HCT116 (cell line): ENCODE data around the gene RGMB. TPM values are rescaled to one million over a fixed set of nuclear protein-coding genes. Genes with fewer than 3 reads are reported as not detected.

Source experiments
- ATAC-seq: fragments of 200-7000 bp; cut with Tn5 transposase; 2 replicates; pipeline ENCODE4 v1.9.1; 2020; ENCODE audit warnings: mild to moderate bottlenecking, moderate library complexity
- BruUV-seq: library from RNA; stranded (reverse); fragments of 400-500 nt; replicated peaks from 2 replicates; lab custom pipeline; 2021; lab: Mats Ljungman, UMichigan
- CTCF ChIA-PET: fragments of 300-600 bp; sonication (Branson Sonifier 250); formaldehyde crosslinking; loops from one replicate; lab custom pipeline; 2021; ENCODE audit warnings: antibody characterized with exemption; lab: Charles Lee
- POLR2A ChIA-PET: fragments of 300-600, 350-600 bp; sonication (Branson Sonifier 250); formaldehyde crosslinking; loops from one replicate; lab custom pipeline; 2021; ENCODE audit warnings: antibody characterized with exemption; lab: Charles Lee
- RAD21 ChIA-PET, 2 experiments: fragments of 300-600 bp; sonication (Branson Sonifier 250); formaldehyde crosslinking; loops; one replicate each; lab custom pipeline; 2023; ENCODE audit warnings: low total read pairs in 2 of 2; ENCODE audit not compliant: uncharacterized antibody in 2 of 2, unreplicated experiment in 2 of 2, low non-redundant PET in 1 of 2; lab: Charles Lee
- DNase-seq: peaks from one replicate; pipeline ENCODE4 v3.0.0-alpha.2; 2010; ENCODE audit warnings: low read depth, low spot score
- H2AFZ ChIP-seq: fragments of 200-600 bp; shearing (Covaris generic), sonication (generic); 2 replicates; pipeline ENCODE4 v1.6.1; 2017; ENCODE audit warnings: low read depth, mixed run types, mixed read lengths, antibody characterized with exemption, low read length; ENCODE audit not compliant: poor library complexity, severe bottlenecking
- H3K27ac ChIP-seq: 2 replicates; pipeline ENCODE4 v1.5.1; 2012; ENCODE audit warnings: low read depth, low read length
- H3K27me3 ChIP-seq: fragments of 200-600 bp; sonication (generic); 2 replicates; pipeline ENCODE4 v1.6.1; 2016; ENCODE audit warnings: mixed run types, low read length, mixed read lengths; ENCODE audit not compliant: insufficient read depth
- H3K36me3 ChIP-seq, 2 experiments: fragments of 200-500 bp in 1 of 2; fragments of 200-600 bp in 1 of 2; sonication (Bioruptor generic) in 1 of 2; sonication (generic) in 1 of 2; 2 replicates each; pipeline versions ENCODE4 v1.5.1 to v1.6.1; 2014 to 2016; ENCODE audit warnings: low read length in 2 of 2, inconsistent platforms in 1 of 2, mixed read lengths in 1 of 2, mixed run types in 1 of 2; ENCODE audit not compliant: insufficient read depth in 2 of 2, control insufficient read depth in 1 of 2
- H3K4me1 ChIP-seq, 2 experiments: fragments of 200-600 bp in 1 of 2; sonication (generic) in 1 of 2; 2 replicates each; pipeline versions ENCODE4 v1.5.1 to v1.6.1; 2012 to 2017; ENCODE audit warnings: low read length in 2 of 2, inconsistent platforms in 1 of 2, mild to moderate bottlenecking in 1 of 2, mixed read lengths in 1 of 2, mixed run types in 1 of 2, moderate library complexity in 1 of 2; ENCODE audit not compliant: insufficient read depth in 2 of 2, control insufficient read depth in 1 of 2
- H3K4me2 ChIP-seq: fragments of 200-600 bp; sonication (generic); 2 replicates; pipeline ENCODE4 v1.6.1; 2017; ENCODE audit warnings: mixed run types, low read length, mixed read lengths
- H3K4me3 ChIP-seq, 2 experiments: fragments of 200-600 bp in 1 of 2; sonication (generic) in 1 of 2; replicated peaks in 1 of 2; 2 replicates each; pipeline ENCODE4 v1.5.1; 2011 to 2016; ENCODE audit warnings: low read length in 2 of 2, control low read depth in 1 of 2, low read depth in 1 of 2, mild to moderate bottlenecking in 1 of 2, mixed read lengths in 1 of 2, mixed run types in 1 of 2
- H3K79me2 ChIP-seq: fragments of 200-600 bp; sonication (generic); 2 replicates; pipeline ENCODE4 v1.6.1; 2017; ENCODE audit warnings: mild to moderate bottlenecking, mixed run types, low read length, moderate library complexity, mixed read lengths; ENCODE audit not compliant: insufficient read depth
- H3K9ac ChIP-seq: fragments of 200-600 bp; sonication (generic); 2 replicates; pipeline ENCODE4 v1.6.1; 2016; ENCODE audit warnings: low read length, mixed read lengths
- H3K9me2 ChIP-seq: fragments of 200-600 bp; sonication (generic), shearing (Covaris generic); 2 replicates; pipeline ENCODE4 v1.6.1; 2017; ENCODE audit warnings: mixed run types, mild to moderate bottlenecking, moderate library complexity; ENCODE audit not compliant: insufficient read depth
- H3K9me3 ChIP-seq, 2 experiments: fragments of 200-500 bp in 1 of 2; fragments of 200-600 bp in 1 of 2; sonication (Bioruptor generic) in 1 of 2; sonication (generic) in 1 of 2; 2 replicates each; pipeline ENCODE4 v1.6.1; 2014 to 2017; ENCODE audit warnings: low read length in 2 of 2, mixed read lengths in 2 of 2, inconsistent platforms in 1 of 2, low read depth in 1 of 2, mild to moderate bottlenecking in 1 of 2, mixed run types in 1 of 2, moderate library complexity in 1 of 2; ENCODE audit not compliant: control insufficient read depth in 1 of 2, insufficient read depth in 1 of 2
- H4K20me1 ChIP-seq: fragments of 200-600 bp; sonication (generic), shearing (Covaris generic); 2 replicates; pipeline ENCODE4 v1.6.1; 2017; ENCODE audit warnings: mixed run types, mild to moderate bottlenecking, moderate library complexity; ENCODE audit not compliant: insufficient read depth
- CBX3 ChIP-seq: IDR thresholded peaks from 2 replicates; pipeline ENCODE4 v1.6.1; 2012; ENCODE audit warnings: low read depth
- CTCF ChIP-seq, 3 experiments: fragments of 200-600 bp in 1 of 3; sonication (generic) in 1 of 3; IDR thresholded peaks in 2 of 3; conservative IDR thresholded peaks in 1 of 3; 2 replicates each; pipeline ENCODE4 v1.5.1; 2012 to 2017; ENCODE audit warnings: low read depth in 2 of 3, low read length in 2 of 3, antibody characterized with exemption in 1 of 3, borderline replicate concordance in 1 of 3, control low read depth in 1 of 3, mild to moderate bottlenecking in 1 of 3, mixed read lengths in 1 of 3, mixed run types in 1 of 3, moderate library complexity in 1 of 3; ENCODE audit not compliant: insufficient read depth in 1 of 3
- EGR1 ChIP-seq: IDR thresholded peaks from 2 replicates; pipeline ENCODE4 v1.6.1; 2012; ENCODE audit warnings: low read depth
- EZH2phosphoT487 ChIP-seq: fragments of 200-600 bp; IDR thresholded peaks from 2 replicates; pipeline ENCODE4 v1.6.1; 2018; ENCODE audit warnings: antibody characterized with exemption, borderline replicate concordance
- FOSL1 ChIP-seq: IDR thresholded peaks from 2 replicates; pipeline ENCODE4 v1.6.1; 2012; ENCODE audit warnings: low read depth
- JUND ChIP-seq: IDR thresholded peaks from 2 replicates; pipeline ENCODE4 v1.6.1; 2012
- MAX ChIP-seq: IDR thresholded peaks from 2 replicates; pipeline ENCODE4 v1.6.1; 2012
- POLR2A ChIP-seq: IDR thresholded peaks from 2 replicates; pipeline ENCODE4 v1.7.0; 2011; ENCODE audit warnings: borderline replicate concordance; ENCODE audit not compliant: insufficient read depth, insufficient read length; ENCODE audit errors: extremely low read depth
- SIN3A ChIP-seq: IDR thresholded peaks from 2 replicates; pipeline ENCODE4 v1.6.1; 2012; ENCODE audit warnings: low read depth
- SP1 ChIP-seq: IDR thresholded peaks from 2 replicates; pipeline ENCODE4 v1.6.1; 2012; ENCODE audit warnings: low read depth
- YY1 ChIP-seq: IDR thresholded peaks from 2 replicates; pipeline ENCODE4 v1.6.1; 2011; ENCODE audit warnings: low read length, low read depth, moderate library complexity, mild to moderate bottlenecking; ENCODE audit not compliant: insufficient replicate concordance; ENCODE audit errors: extremely low read depth
- ZBTB33 ChIP-seq: IDR thresholded peaks from 2 replicates; pipeline ENCODE4 v1.6.1; 2011; ENCODE audit warnings: mild to moderate bottlenecking, low read length, moderate library complexity; ENCODE audit not compliant: insufficient replicate concordance; ENCODE audit errors: extremely low read depth
- intact Hi-C: fragments of 100-400 bp; cut with micrococcal nuclease; formaldehyde crosslinking; loops from 2 replicates; pipeline ENCODE4 v1.10.0; 2022
- total RNA-seq: library from RNA; stranded (reverse); gene quantifications from one replicate; pipeline ENCODE4 v1.2.1, GENCODE V29; 2021; ENCODE audit not compliant: unreplicated experiment
- TF ChIP-seq, protein P1 (sequence below): IDR thresholded peaks from 2 replicates; pipeline ENCODE4 v1.6.1; 2012

Gene RGMB
- total RNA-seq, 1 experiment from 2014 or later: 18.3 TPM

DNA sequence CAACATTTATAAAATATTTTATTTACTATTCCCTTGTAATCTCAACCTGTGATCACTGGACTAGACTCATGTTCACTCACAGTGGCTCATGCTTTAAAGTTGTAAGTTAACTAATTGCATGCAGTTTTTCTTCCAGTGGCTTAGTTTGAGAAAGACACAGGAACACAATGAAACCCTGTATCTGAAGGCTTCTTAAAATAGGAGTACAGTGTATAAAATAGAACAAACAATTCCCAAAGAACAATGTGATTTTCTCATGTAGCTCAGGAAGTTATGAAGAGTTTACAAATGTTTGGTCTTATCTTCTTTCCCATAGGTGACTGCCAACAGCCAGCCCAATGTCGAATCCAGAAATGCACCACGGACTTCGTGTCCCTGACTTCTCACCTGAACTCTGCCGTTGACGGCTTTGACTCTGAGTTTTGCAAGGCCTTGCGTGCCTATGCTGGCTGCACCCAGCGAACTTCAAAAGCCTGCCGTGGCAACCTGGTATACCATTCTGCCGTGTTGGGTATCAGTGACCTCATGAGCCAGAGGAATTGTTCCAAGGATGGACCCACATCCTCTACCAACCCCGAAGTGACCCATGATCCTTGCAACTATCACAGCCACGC, 5.9 kb downstream of the RGMB start:
- ChIA-PET CTCF (interaction anchor here (2.1 kb wide), 1 partner anchor 10 kb away, joined by 6 read pairs; no protein-coding TSS in a partner anchor), RAD21 (no interaction called here), POLR2A (no interaction called here)
- Histone ChIP-seq H3K79me2 (peaks cover 95% of the 10 kb centered on the region), H3K36me3 (peaks cover 0 to 8% of the 10 kb centered on the region in 2 experiments; a peak in 2 of 4 replicates), H3K27ac (no peak overlapping the region), H4K20me1 (peaks cover 6% of the 10 kb centered on the region; the same call in 1 of the 2 replicates), H3K4me3 (no peak overlapping the region), H3K4me1 (peaks cover 6 to 11% of the 10 kb centered on the region in 2 experiments; a peak in 3 of 4 replicates), H3K4me2 (no peak overlapping the region), H2AFZ (no peak overlapping the region), H3K9me2 (no peaks in the 10 kb centered on the region), H3K27me3 (no peaks in the 10 kb centered on the region), H3K9ac (no peak overlapping the region), H3K9me3 (no peaks in the 10 kb centered on the region)
- DNase-seq: no peak
- BruUV-seq: no TSS peak
- ATAC-seq: no peak
- TF ChIP-seq FOSL1 (no peak), JUND (no peak), CBX3 (no peak), EZH2phosphoT487 (no peak), SIN3A (no peak), SP1 (no peak)
- TF ChIP-seq, protein P1, sequence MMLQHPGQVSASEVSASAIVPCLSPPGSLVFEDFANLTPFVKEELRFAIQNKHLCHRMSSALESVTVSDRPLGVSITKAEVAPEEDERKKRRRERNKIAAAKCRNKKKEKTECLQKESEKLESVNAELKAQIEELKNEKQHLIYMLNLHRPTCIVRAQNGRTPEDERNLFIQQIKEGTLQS: no peak
- intact Hi-C loops: no loop called here

DNA sequence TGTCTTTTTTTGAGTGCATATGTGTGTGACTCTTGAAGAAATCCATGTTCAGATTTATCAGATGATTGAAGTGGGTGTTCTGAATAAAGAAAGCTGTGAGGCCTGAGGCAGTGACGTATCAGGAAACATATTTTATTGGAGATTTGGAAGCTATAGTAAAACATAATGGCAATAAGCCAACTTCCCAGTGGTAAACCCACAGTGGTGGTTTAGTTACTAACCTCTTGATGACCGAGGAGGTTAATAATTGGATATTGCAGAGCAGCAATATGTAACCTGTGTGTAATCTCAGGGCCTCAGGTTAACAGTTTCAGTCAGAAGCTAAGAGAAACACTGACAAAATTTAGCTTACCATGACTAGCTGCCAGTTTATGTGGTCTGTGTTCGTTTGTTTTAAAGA, 6.9 kb downstream of the RGMB start:
- TF ChIP-seq EZH2phosphoT487 (no peak), YY1 (no peak), JUND (no peak), POLR2A (no peak), EGR1 (no peak), ZBTB33 (no peak), CTCF (IDR thresholded peaks at IDR 0.05 in 2 of 3, conservative IDR thresholded peaks at IDR 0.05 in 1 of 3; ENCODE audit: borderline replicate concordance in 1 of 3, insufficient read depth in 1 of 3, low read depth in 2 of 3, low read length in 2 of 3) (no peak), FOSL1 (no peak), MAX (no peak)
- Histone ChIP-seq H3K36me3 (peaks cover 0 to 8% of the 10 kb centered on the region in 2 experiments; a peak in 2 of 4 replicates), H4K20me1 (peaks cover 6% of the 10 kb centered on the region; the same call in 1 of the 2 replicates), H3K9ac (no peak overlapping the region), H3K4me1 (peaks cover under 1 to 4% of the 10 kb centered on the region in 2 experiments; a peak in 2 of 4 replicates), H3K9me3 (no peaks in the 10 kb centered on the region), H3K4me3 (no peak overlapping the region), H2AFZ (no peak overlapping the region), H3K4me2 (no peak overlapping the region), H3K9me2 (no peaks in the 10 kb centered on the region), H3K27me3 (no peaks in the 10 kb centered on the region), H3K27ac (no peak overlapping the region), H3K79me2 (peaks cover 95% of the 10 kb centered on the region)
- intact Hi-C loops: no loop called here
- RAD21 ChIA-PET: no interaction called here
- BruUV-seq: no TSS peak
- POLR2A ChIA-PET: no interaction called here
- DNase-seq: no peak
- no peak for ATAC-seq
- CTCF ChIA-PET: interaction anchor here (1.3 to 1.5 kb wide), 2 partner anchors 11 to 12 kb away, joined by 5 to 6 read pairs; no protein-coding TSS in a partner anchor
